ENCODE measurements around the gene WHRN. TPM values are rescaled to one million over a fixed set of nuclear protein-coding genes. Genes with fewer than 3 reads are reported as not detected.

The WHRN gene
- total RNA-seq, 2 experiments from 2014 or later, result 1.9 to 2.1 TPM

- H3K9me3 Mint-ChIP-seq, result no peaks in the 10 kb centered on the region
- H3K27ac Mint-ChIP-seq, result peak overlapping the region; percentile 82
- peaks cover 58% of the 10 kb centered on the region for H3K4me1 Mint-ChIP-seq (ENCODE audit: low read depth)
- DNase-seq, result no peak
- CTCF ChIA-PET, result interaction anchor here (0.6 to 3.3 kb wide), 7 partner anchors 9 to 257 kb away, joined by 3 to 25 read pairs (median 5); partner anchors contain the start of gene AKNA
- H3K27me3 Mint-ChIP-seq (ENCODE audit: low read depth), result no peaks in the 10 kb centered on the region
- peak overlapping the region; percentile 94 for H3K4me3 Mint-ChIP-seq
- peaks cover 32% of the 10 kb centered on the region for H3K36me3 Mint-ChIP-seq (ENCODE audit: low read depth)
- intact Hi-C loops (cut with micrococcal nuclease), result loop anchor here (1.0 to 10.0 kb wide), 2 partner anchors 57 to 242 kb away; partner anchors contain the start of gene COL27A1
Observed at GRCh38 chr9:114396558-114397218, 108.6 kb downstream of the WHRN start.

- Mint-ChIP-seq H3K27ac (peak overlapping the region; percentile 82), H3K36me3 (ENCODE audit: low read depth) (peaks cover 33% of the 10 kb centered on the region), H3K27me3 (ENCODE audit: low read depth) (no peaks in the 10 kb centered on the region), H3K4me1 (ENCODE audit: low read depth) (peaks cover 65% of the 10 kb centered on the region), H3K4me3 (peak overlapping the region; percentile 59), H3K9me3 (no peaks in the 10 kb centered on the region)
- CTCF ChIA-PET, result interaction anchor here (0.9 to 3.3 kb wide), 7 partner anchors 9 to 56 kb away, joined by 3 to 25 read pairs (median 4); partner anchors contain the start of gene AKNA
- no peak for DNase-seq
- intact Hi-C loops (cut with micrococcal nuclease), result loop anchor here (10.0 kb wide), 1 partner anchor 241 kb away; the partner anchor contains the start of gene COL27A1
Observed at GRCh38 chr9:114395768-114396167, 109.5 kb downstream of the WHRN start.

- no peak for DNase-seq
- intact Hi-C loops (cut with micrococcal nuclease), result loop anchor here (10.0 kb wide), 1 partner anchor 240 kb away; the partner anchor contains the start of gene COL27A1
- H3K36me3 Mint-ChIP-seq (ENCODE audit: low read depth), result peaks cover 36% of the 10 kb centered on the region
- no peaks in the 10 kb centered on the region for H3K9me3 Mint-ChIP-seq
- peaks cover 70% of the 10 kb centered on the region for H3K4me1 Mint-ChIP-seq (ENCODE audit: low read depth)
- CTCF ChIA-PET, result interaction anchor here (0.9 to 3.3 kb wide), 9 partner anchors 8 to 56 kb away, joined by 3 to 25 read pairs (median 6); partner anchors contain the start of gene AKNA
- peak overlapping the region; percentile 59 for H3K4me3 Mint-ChIP-seq
- peak overlapping the region; percentile 82 for H3K27ac Mint-ChIP-seq
- H3K27me3 Mint-ChIP-seq (ENCODE audit: low read depth), result no peaks in the 10 kb centered on the region
Observed at GRCh38 chr9:114395334-114395617, 110.0 kb downstream of the WHRN start.

- intact Hi-C loops (cut with micrococcal nuclease), result loop anchor here (10.0 kb wide), 1 partner anchor 240 kb away; the partner anchor contains the start of gene COL27A1
- H3K36me3 Mint-ChIP-seq (ENCODE audit: low read depth), result peaks cover 38% of the 10 kb centered on the region
- peak overlapping the region; percentile 82 for H3K27ac Mint-ChIP-seq
Observed at GRCh38 chr9:114394523-114395333, 110.5 kb downstream of the WHRN start.

GRCh38 chr9:114392749-114393112, 112.5 kb downstream of the WHRN start:
- Mint-ChIP-seq H3K27ac (peak overlapping the region; percentile 32), H3K9me3 (no peaks in the 10 kb centered on the region), H3K4me1 (ENCODE audit: low read depth) (peaks cover 85% of the 10 kb centered on the region), H3K27me3 (ENCODE audit: low read depth) (no peaks in the 10 kb centered on the region), H3K36me3 (ENCODE audit: low read depth) (peaks cover 52% of the 10 kb centered on the region), H3K4me3 (no peak overlapping the region)
- intact Hi-C loops (cut with micrococcal nuclease), result loop anchor here (10.0 kb wide), 1 partner anchor 238 kb away; the partner anchor contains the start of gene COL27A1
- DNase-seq, result no peak
- CTCF ChIA-PET, result interaction anchor here (0.6 to 1.5 kb wide), 4 partner anchors 21 to 1781 kb away, joined by 3 to 4 read pairs (median 4); no protein-coding TSS in a partner anchor

More at GRCh38 chr9:114394523-114395333, 110.5 kb downstream of the WHRN start:
- DNase-seq, result no peak
- Mint-ChIP-seq H3K4me3 (peak overlapping the region; percentile 59), H3K27me3 (ENCODE audit: low read depth) (no peaks in the 10 kb centered on the region), H3K9me3 (no peaks in the 10 kb centered on the region), H3K4me1 (ENCODE audit: low read depth) (peaks cover 75% of the 10 kb centered on the region)
- CTCF ChIA-PET, result interaction anchor here (0.9 to 3.3 kb wide), 7 partner anchors 7 to 55 kb away, joined by 3 to 25 read pairs (median 6); partner anchors contain the start of gene AKNA

GRCh38 chr9:114390952-114391351, 114.3 kb downstream of the WHRN start:
- Mint-ChIP-seq H3K27me3 (ENCODE audit: low read depth) (no peaks in the 10 kb centered on the region), H3K4me3 (peak overlapping the region; percentile 13), H3K27ac (peak overlapping the region; percentile 100), H3K9me3 (no peaks in the 10 kb centered on the region), H3K36me3 (ENCODE audit: low read depth) (peaks cover 57% of the 10 kb centered on the region), H3K4me1 (ENCODE audit: low read depth) (peaks cover 70% of the 10 kb centered on the region)
- no peak for DNase-seq
- CTCF ChIA-PET, result interaction anchor here (0.6 to 6.5 kb wide), 8 partner anchors 9 to 983 kb away, joined by 3 to 46 read pairs (median 3); no protein-coding TSS in a partner anchor
- intact Hi-C loops (cut with micrococcal nuclease), result loop anchor here (1.0 to 10.0 kb wide), 2 partner anchors 52 to 236 kb away; partner anchors contain the start of gene COL27A1

GRCh38 chr9:114389612-114390368, 115.5 kb downstream of the WHRN start:
- Mint-ChIP-seq H3K4me1 (ENCODE audit: low read depth) (peaks cover 65% of the 10 kb centered on the region), H3K27me3 (ENCODE audit: low read depth) (no peaks in the 10 kb centered on the region), H3K9me3 (no peaks in the 10 kb centered on the region), H3K36me3 (ENCODE audit: low read depth) (peaks cover 51% of the 10 kb centered on the region), H3K27ac (peak overlapping the region; percentile 100), H3K4me3 (peak overlapping the region; percentile 97)
- peak; percentile 45 for DNase-seq
- intact Hi-C loops (cut with micrococcal nuclease), result loop anchor here (1.0 to 10.0 kb wide), 7 partner anchors 50 to 1115 kb away; partner anchors contain the start of genes CDC26, COL27A1 and PRPF4
- CTCF ChIA-PET, result interaction anchor here (0.9 to 6.5 kb wide), 8 partner anchors 10 to 264 kb away, joined by 3 to 46 read pairs (median 4); no protein-coding TSS in a partner anchor

- H3K27me3 Mint-ChIP-seq (ENCODE audit: low read depth), result no peaks in the 10 kb centered on the region
- H3K27ac Mint-ChIP-seq, result peak overlapping the region; percentile 100
- peaks cover 52% of the 10 kb centered on the region for H3K36me3 Mint-ChIP-seq (ENCODE audit: low read depth)
- no peak for DNase-seq
- CTCF ChIA-PET, result interaction anchor here (0.9 to 6.5 kb wide), 9 partner anchors 15 to 265 kb away, joined by 3 to 46 read pairs (median 5); no protein-coding TSS in a partner anchor
- intact Hi-C loops (cut with micrococcal nuclease), result loop anchor here (5.0 to 10.0 kb wide), 5 partner anchors 508 to 1114 kb away; partner anchors contain the start of genes CDC26 and PRPF4
- peak overlapping the region; percentile 97 for H3K4me3 Mint-ChIP-seq
- no peaks in the 10 kb centered on the region for H3K9me3 Mint-ChIP-seq
- peaks cover 64% of the 10 kb centered on the region for H3K4me1 Mint-ChIP-seq (ENCODE audit: low read depth)
Observed at GRCh38 chr9:114388764-114389375, 116.4 kb downstream of the WHRN start.

GRCh38 chr9:114388357-114388682, 117.0 kb downstream of the WHRN start:
- CTCF ChIA-PET, result interaction anchor here (0.9 to 6.5 kb wide), 8 partner anchors 10 to 265 kb away, joined by 3 to 46 read pairs (median 4); no protein-coding TSS in a partner anchor
- Mint-ChIP-seq H3K4me1 (ENCODE audit: low read depth) (peaks cover 64% of the 10 kb centered on the region), H3K36me3 (ENCODE audit: low read depth) (peaks cover 53% of the 10 kb centered on the region)

GRCh38 chr9:114387680-114388356, 117.5 kb downstream of the WHRN start, which contains the start of gene AKNA:
TSS of gene AKNA (minus strand) at chr9:114387982. CDS start at chr9:114381333, 6,649 bp downstream.
- DNase-seq, result peak; percentile 88
- CTCF ChIA-PET, result interaction anchor here (0.9 to 6.5 kb wide), 9 partner anchors 8 to 229 kb away, joined by 3 to 46 read pairs (median 5); no protein-coding TSS in a partner anchor
- Mint-ChIP-seq H3K27me3 (ENCODE audit: low read depth) (no peaks in the 10 kb centered on the region), H3K9me3 (no peaks in the 10 kb centered on the region), H3K36me3 (ENCODE audit: low read depth) (peaks cover 54% of the 10 kb centered on the region), H3K4me3 (peak within 1 kb of the TSS; percentile 97), H3K27ac (peak within 1 kb of the TSS; percentile 100), H3K4me1 (ENCODE audit: low read depth) (peaks cover 66% of the 10 kb centered on the region)
- intact Hi-C loops (cut with micrococcal nuclease), result loop anchor here (5.0 to 10.0 kb wide), 5 partner anchors 509 to 1113 kb away; partner anchors contain the start of genes CDC26 and PRPF4

More at GRCh38 chr9:114388357-114388682, 117.0 kb downstream of the WHRN start:
- Mint-ChIP-seq H3K9me3 (no peaks in the 10 kb centered on the region), H3K27ac (peak overlapping the region; percentile 100), H3K27me3 (ENCODE audit: low read depth) (no peaks in the 10 kb centered on the region), H3K4me3 (peak overlapping the region; percentile 97)
- no peak for DNase-seq
- intact Hi-C loops (cut with micrococcal nuclease), result loop anchor here (5.0 to 10.0 kb wide), 5 partner anchors 509 to 1114 kb away; partner anchors contain the start of genes CDC26 and PRPF4

Measured in activated naive CD4-positive, alpha-beta T cell treated with anti-CD3 and anti-CD28 coated beads for 36 hours (primary cell).